Hepatocyte (in vitro differentiated cells): ENCODE data around the gene CDH4.

Experiments
- EZH2 ChIP-seq: fragments of 200-600 bp; sonication (generic); IDR thresholded peaks from 2 replicates; pipeline ENCODE4 v1.6.1; 2016; ENCODE audit warnings: antibody characterized with exemption, mild to moderate bottlenecking, borderline replicate concordance
- EZH2phosphoT487 ChIP-seq: fragments of 200-600 bp; sonication (generic); IDR thresholded peaks from one replicate; pipeline ENCODE4 v1.6.1; 2018; ENCODE audit warnings: antibody characterized with exemption, mild to moderate bottlenecking, low read depth, moderate library complexity; ENCODE audit not compliant: unreplicated experiment, severe bottlenecking
- TF ChIP-seq, protein P1 (sequence below): fragments of 200-600 bp; sonication (generic); IDR thresholded peaks from 2 replicates; pipeline ENCODE4 v1.5.1; 2016; ENCODE audit warnings: antibody characterized with exemption, mild to moderate bottlenecking; ENCODE audit not compliant: poor library complexity

DNA sequence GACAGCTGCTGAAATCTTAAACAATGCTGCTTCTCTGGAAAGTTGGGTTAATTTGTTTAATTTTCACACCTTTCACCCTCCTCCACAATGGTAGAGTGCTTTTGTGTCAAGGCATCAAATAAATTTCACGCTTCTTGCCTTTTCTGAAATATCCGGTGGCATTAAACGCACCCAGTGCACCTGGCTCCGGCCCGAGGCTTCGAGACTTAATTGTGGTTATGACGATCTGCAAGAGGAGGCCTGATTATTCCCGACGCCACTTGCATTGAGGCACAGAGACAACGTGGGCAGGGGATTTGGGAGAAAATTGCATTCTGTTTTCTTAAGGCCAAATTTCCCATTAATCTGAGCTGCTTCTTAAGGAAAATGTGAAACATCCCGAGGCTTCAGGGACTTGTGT is 152.2 kb downstream of the CDH4 start:
- TF ChIP-seq, protein P1, sequence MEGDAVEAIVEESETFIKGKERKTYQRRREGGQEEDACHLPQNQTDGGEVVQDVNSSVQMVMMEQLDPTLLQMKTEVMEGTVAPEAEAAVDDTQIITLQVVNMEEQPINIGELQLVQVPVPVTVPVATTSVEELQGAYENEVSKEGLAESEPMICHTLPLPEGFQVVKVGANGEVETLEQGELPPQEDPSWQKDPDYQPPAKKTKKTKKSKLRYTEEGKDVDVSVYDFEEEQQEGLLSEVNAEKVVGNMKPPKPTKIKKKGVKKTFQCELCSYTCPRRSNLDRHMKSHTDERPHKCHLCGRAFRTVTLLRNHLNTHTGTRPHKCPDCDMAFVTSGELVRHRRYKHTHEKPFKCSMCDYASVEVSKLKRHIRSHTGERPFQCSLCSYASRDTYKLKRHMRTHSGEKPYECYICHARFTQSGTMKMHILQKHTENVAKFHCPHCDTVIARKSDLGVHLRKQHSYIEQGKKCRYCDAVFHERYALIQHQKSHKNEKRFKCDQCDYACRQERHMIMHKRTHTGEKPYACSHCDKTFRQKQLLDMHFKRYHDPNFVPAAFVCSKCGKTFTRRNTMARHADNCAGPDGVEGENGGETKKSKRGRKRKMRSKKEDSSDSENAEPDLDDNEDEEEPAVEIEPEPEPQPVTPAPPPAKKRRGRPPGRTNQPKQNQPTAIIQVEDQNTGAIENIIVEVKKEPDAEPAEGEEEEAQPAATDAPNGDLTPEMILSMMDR, result no peak
- TF ChIP-seq EZH2 (no peak), EZH2phosphoT487 (no peak)
